ENCODE data around the gene ABCC1.

GRCh38 chr16:16083421-16084156 lies 134.2 kb downstream of the ABCC1 start:
- TF ChIP-seq ELF4 (IDR thresholded peaks at IDR 0.05) (no peak), FOXA1 (IDR thresholded peaks at IDR 0.05) (no peak), CTBP1 (IDR thresholded peaks at IDR 0.05; ENCODE audit: borderline replicate concordance) (no peak), NFRKB (IDR thresholded peaks at IDR 0.05) (no peak), FOXM1 (IDR thresholded peaks at IDR 0.05; ENCODE audit: borderline replicate concordance) (no peak), LEF1 (IDR thresholded peaks at IDR 0.05; ENCODE audit: borderline replicate concordance) (no peak), SUZ12 (IDR thresholded peaks at IDR 0.05) (no peak), FOXK2 (IDR thresholded peaks at IDR 0.05) (no peak), ARNT (IDR thresholded peaks at IDR 0.05) (no peak), TARDBP (IDR thresholded peaks at IDR 0.05) (no peak)

Measured in HEK293T (cell line).